IMR-90 (cell line): ENCODE measurements around the gene QARS1. TPM values are rescaled to one million over a fixed set of nuclear protein-coding genes. Genes with fewer than 3 reads are reported as not detected.

Experiments used
- ATAC-seq: fragments of 200-7000 bp; cut with Tn5 transposase; 2 replicates; pipeline ENCODE4 v1.9.1; 2020; ENCODE audit warnings: low read depth, mild to moderate bottlenecking, moderate library complexity
- BruUV-seq: library from RNA; stranded (reverse); fragments of 400-500 nt; replicated peaks from 2 replicates; lab custom pipeline; 2021; lab: Mats Ljungman, UMichigan
- CTCF ChIA-PET: fragments of 300-600 bp; formaldehyde crosslinking; extraction: SDS; loops from one replicate; lab custom pipeline; 2021; ENCODE audit warnings: antibody characterized with exemption; lab: Yijun Ruan, JAX
- POLR2A ChIA-PET: fragments of 300-600 bp; sonication (Branson Sonifier 250); formaldehyde crosslinking; loops from one replicate; lab custom pipeline; 2022; ENCODE audit warnings: antibody characterized with exemption; ENCODE audit not compliant: unreplicated experiment; lab: Charles Lee
- DNase-seq: peaks from one replicate; pipeline ENCODE4 v3.0.0; 2013
- H2AFZ ChIP-seq: replicated peaks from 2 replicates; pipeline ENCODE3; 2013; ENCODE audit warnings: low read length, mild to moderate bottlenecking; ENCODE audit not compliant: poor library complexity
- H2AK5ac ChIP-seq: 2 replicates; pipeline ENCODE4 v1.6.1; 2013; ENCODE audit warnings: low read depth, low read length, inconsistent platforms
- H2AK9ac ChIP-seq: replicated peaks from 2 replicates; pipeline ENCODE3; 2013; ENCODE audit warnings: mild to moderate bottlenecking, low read depth, low read length, moderate library complexity; ENCODE audit not compliant: poor library complexity
- H2BK120ac ChIP-seq: 2 replicates; pipeline ENCODE4 v1.6.1; 2013; ENCODE audit warnings: low read depth, low read length, inconsistent platforms
- H2BK15ac ChIP-seq: 3 replicates; pipeline ENCODE4 v1.6.1; 2013; ENCODE audit warnings: low read depth, low read length, inconsistent platforms
- H2BK20ac ChIP-seq: 2 replicates; pipeline ENCODE4 v1.6.1; 2013; ENCODE audit warnings: low read depth, mild to moderate bottlenecking, inconsistent platforms, low read length, moderate library complexity
- H2BK5ac ChIP-seq: 2 replicates; pipeline ENCODE4 v1.6.1; 2013; ENCODE audit warnings: mild to moderate bottlenecking, low read depth, low read length, inconsistent platforms; ENCODE audit not compliant: poor library complexity, severe bottlenecking
- H3K14ac ChIP-seq: replicated peaks from 2 replicates; pipeline ENCODE4 v1.6.1; 2013; ENCODE audit warnings: low read depth, low read length, inconsistent platforms
- H3K18ac ChIP-seq: 2 replicates; pipeline ENCODE4 v1.6.1; 2013; ENCODE audit warnings: low read depth, low read length, control low read depth
- H3K23ac ChIP-seq: 2 replicates; pipeline ENCODE4 v1.6.1; 2013; ENCODE audit warnings: low read depth, low read length, inconsistent platforms
- H3K27ac ChIP-seq: 2 replicates; pipeline ENCODE4 v1.5.1; 2013; ENCODE audit warnings: mild to moderate bottlenecking, control low read depth, low read length; ENCODE audit not compliant: insufficient read depth
- H3K27me3 ChIP-seq: 2 replicates; pipeline ENCODE4 v1.6.1; 2013; ENCODE audit warnings: low read length; ENCODE audit not compliant: control insufficient read depth, insufficient read depth
- H3K36me3 ChIP-seq: 2 replicates; pipeline ENCODE4 v1.6.1; 2013; ENCODE audit warnings: low read length, mixed read lengths; ENCODE audit not compliant: control insufficient read depth, insufficient read depth
- H3K4ac ChIP-seq: 2 replicates; pipeline ENCODE4 v1.6.1; 2013; ENCODE audit warnings: low read depth, low read length, inconsistent platforms
- H3K4me1 ChIP-seq: 2 replicates; pipeline ENCODE4 v1.6.1; 2013; ENCODE audit warnings: low read length, mixed read lengths; ENCODE audit not compliant: control insufficient read depth, insufficient read depth
- H3K4me2 ChIP-seq: 2 replicates; pipeline ENCODE4 v1.6.1; 2013; ENCODE audit warnings: low read depth, mild to moderate bottlenecking, control low read depth, low read length, moderate library complexity
- H3K4me3 ChIP-seq: 2 replicates; pipeline ENCODE4 v1.5.1; 2013; ENCODE audit warnings: low read depth, mild to moderate bottlenecking, control low read depth, low read length, moderate library complexity; ENCODE audit not compliant: insufficient read depth
- H3K56ac ChIP-seq: 2 replicates; pipeline ENCODE4 v1.6.1; 2013; ENCODE audit warnings: low read length, inconsistent platforms; ENCODE audit not compliant: insufficient read depth; ENCODE audit errors: extremely low read depth
- H3K79me1 ChIP-seq, 2 experiments: 2 replicates each; pipeline ENCODE4 v1.6.1; 2013; ENCODE audit warnings: low read length in 2 of 2, inconsistent platforms in 1 of 2, low read depth in 1 of 2
- H3K9ac ChIP-seq: 2 replicates; pipeline ENCODE4 v1.6.1; 2013; ENCODE audit warnings: low read depth, low read length, control low read depth
- H3K9me1 ChIP-seq: 2 replicates; pipeline ENCODE4 v1.6.1; 2013; ENCODE audit warnings: low read length, inconsistent platforms; ENCODE audit not compliant: insufficient read depth
- H3K9me3 ChIP-seq: 2 replicates; pipeline ENCODE4 v1.6.1; 2013; ENCODE audit warnings: low read length; ENCODE audit not compliant: control insufficient read depth, insufficient read depth
- H4K20me1 ChIP-seq: 2 replicates; pipeline ENCODE4 v1.6.1; 2013; ENCODE audit warnings: low read length, inconsistent platforms; ENCODE audit not compliant: insufficient read depth
- H4K5ac ChIP-seq: 2 replicates; pipeline ENCODE4 v1.6.1; 2013; ENCODE audit warnings: mild to moderate bottlenecking, low read depth, low read length, control low read depth
- H4K8ac ChIP-seq, 2 experiments: 2 replicates each; pipeline ENCODE4 v1.6.1; 2013; ENCODE audit warnings: low read depth in 2 of 2, low read length in 2 of 2, control low read depth in 1 of 2, inconsistent platforms in 1 of 2
- H4K91ac ChIP-seq: 2 replicates; pipeline ENCODE4 v1.6.1; 2013; ENCODE audit warnings: low read depth, low read length, inconsistent platforms; ENCODE audit not compliant: insufficient read depth
- CEBPB ChIP-seq: IDR thresholded peaks from 2 replicates; pipeline ENCODE4 v1.6.1; 2012; ENCODE audit warnings: low read depth, low read length, improper control_type of control experiment
- ELK1 ChIP-seq: fragments of 150-350 bp; IDR thresholded peaks from 2 replicates; pipeline ENCODE4 v1.6.1; 2016; ENCODE audit warnings: low read depth, mild to moderate bottlenecking, low read length, moderate library complexity, borderline replicate concordance
- MAZ ChIP-seq: IDR thresholded peaks from 2 replicates; pipeline ENCODE4 v1.6.1; 2012; ENCODE audit warnings: low read depth, mild to moderate bottlenecking, low read length, improper control_type of control experiment, moderate library complexity, borderline replicate concordance
- RCOR1 ChIP-seq: IDR thresholded peaks from 2 replicates; pipeline ENCODE4 v1.6.1; 2012; ENCODE audit warnings: mild to moderate bottlenecking, low read length, improper control_type of control experiment; ENCODE audit not compliant: insufficient replicate concordance
- WGBS, 2 experiments: methylation state at CpG; one replicate each; pipeline versions ENCODE4 v1.1.5 to v1.1.7; 2013; ENCODE audit warnings: missing lambda C conversion rate in 2 of 2; ENCODE audit not compliant: insufficient read length in 1 of 2; ENCODE audit errors: extremely low coverage in 2 of 2; 5-methylcytosine and 5-hydroxymethylcytosine counted together
- dilution Hi-C: fragments of 300-500 bp; cut with HindIII; formaldehyde crosslinking; loops from one replicate; pipeline ENCODE4 v1.14.3; 2018; ENCODE audit warnings: low sequenced_read_pairs; ENCODE audit not compliant: unreplicated experiment
- in situ Hi-C: fragments of 300-500 bp; cut with MboI; formaldehyde crosslinking; loops from 3 replicates; pipeline ENCODE4 v1.14.3; 2019; ENCODE audit warnings: low sequenced_read_pairs, inconsistent platforms, mixed read lengths
- intact Hi-C: fragments of 100-400 bp; cut with micrococcal nuclease; formaldehyde crosslinking; loops from 2 replicates; pipeline ENCODE4 v1.10.0; 2022
- polyA plus RNA-seq, 3 experiments: library from polyadenylated mRNA; depleted of rRNA; stranded (reverse); fragments of >200 nt; gene quantifications; 2 replicates each; pipeline ENCODE4 v1.2.3, GENCODE V29; 2012; ENCODE audit warnings: low replicate concordance in 1 of 3
- total RNA-seq: library from RNA; depleted of rRNA; stranded (reverse); fragments of >200 nt; gene quantifications from 2 replicates; pipeline ENCODE4 v1.2.3, GENCODE V29; 2012

The QARS1 gene
- total and polyA plus RNA-seq, 2 of the 4 experiments (the other 2 are of a cell fraction), result 354 to 396 TPM

- Histone ChIP-seq H2BK20ac (no peak overlapping the region), H3K9ac (no peak overlapping the region), H3K27ac (no peak overlapping the region), H3K4me1 (no peaks in the 10 kb centered on the region), H3K4ac (no peak overlapping the region), H2AK5ac (no peak overlapping the region), H4K5ac (no peak overlapping the region), H2AFZ (no peak overlapping the region), H3K9me1 (no peaks in the 10 kb centered on the region), H2BK15ac (no peak overlapping the region), H3K23ac (no peak overlapping the region), H3K27me3 (no peaks in the 10 kb centered on the region), H3K36me3 (no peaks in the 10 kb centered on the region), H3K14ac (no peak overlapping the region), H2BK120ac (no peak overlapping the region), H2AK9ac (no peak overlapping the region), H3K9me3 (no peaks in the 10 kb centered on the region), H4K20me1 (no peaks in the 10 kb centered on the region), H3K4me3 (no peak overlapping the region), H3K18ac (no peak overlapping the region), H3K79me1 (no peaks in the 10 kb centered on the region), H3K56ac (no peak overlapping the region), H3K4me2 (no peak overlapping the region), H2BK5ac (no peak overlapping the region), H4K91ac (no peak overlapping the region), H4K8ac (no peak overlapping the region)
- DNase-seq (no peak), ATAC-seq (no peak)
- CTCF ChIA-PET, result no interaction called here
- in situ Hi-C loops, result loop anchor here (25.0 kb wide), 1 partner anchor 286 kb away; the partner anchor contains the start of gene NICN1
- no peak for TF ChIP-seq CEBPB
- no peak for TF ChIP-seq ELK1
- TF ChIP-seq MAZ, result no peak
- TF ChIP-seq RCOR1, result no peak
- 80% methylated on average over 1 of the region's 2 CpGs; no CpG with 5 or more reads in 1 of the 2 experiments for WGBS, 2 experiments
- no TSS peak for BruUV-seq
- dilution Hi-C loops, result no loop called here
- intact Hi-C loops, result no loop called here
- POLR2A ChIA-PET, result interaction anchor here (0.9 kb wide), 1 partner anchor 19 kb away, joined by 3 read pairs; the partner anchor contains the start of gene LAMB2
Observed at GRCh38 chr3:49151610-49152009, 47.1 kb upstream of the QARS1 start.
